H1 (cell line): ENCODE results near the gene ZNRF3. TPM values are rescaled to one million over a fixed set of nuclear protein-coding genes. Genes with fewer than 3 reads are reported as not detected.
"Not testable (repeated sequence)": the region's sequence is repeated elsewhere in the genome, so short reads cannot be mapped to it uniquely, and the experiment has no call there.

Experiments used
- CTCF ChIA-PET: fragments of 300-600 bp; sonication (Branson Sonifier 250); formaldehyde crosslinking; loops from one replicate; lab custom pipeline; 2021; ENCODE audit not compliant: partially characterized antibody; lab: Charles Lee
- POLR2A ChIA-PET: fragments of 300-600 bp; sonication (Branson Sonifier 250); formaldehyde crosslinking; loops from one replicate; lab custom pipeline; 2021; ENCODE audit warnings: inconsistent platforms; ENCODE audit not compliant: partially characterized antibody; lab: Charles Lee
- DNase-seq, 2 experiments: peaks; one replicate each; pipeline versions ENCODE4 v3.0.0 to v3.0.0-alpha.2; 2010 to 2022; ENCODE audit warnings: low spot score in 2 of 2, low read depth in 1 of 2, mixed read lengths in 1 of 2
- FAIRE-seq: peaks from 2 replicates; lab custom pipeline; 2011; peaks lifted over from hg19 to GRCh38; lab: Jason Lieb, UNC
- H2AFZ ChIP-seq: 2 replicates; pipeline ENCODE4 v1.8.1; 2012; ENCODE audit warnings: low read length, inconsistent platforms
- H2AK5ac ChIP-seq: 2 replicates; pipeline ENCODE4 v1.6.1; 2013; ENCODE audit warnings: low read depth, low read length
- H2BK120ac ChIP-seq: replicated peaks from 2 replicates; pipeline ENCODE3; 2013; ENCODE audit warnings: low read depth, low read length, inconsistent platforms
- H2BK12ac ChIP-seq: 2 replicates; pipeline ENCODE4 v1.6.1; 2013; ENCODE audit warnings: low read depth, low read length
- H2BK15ac ChIP-seq: 2 replicates; pipeline ENCODE4 v1.6.1; 2013; ENCODE audit warnings: low read length
- H2BK20ac ChIP-seq: 2 replicates; pipeline ENCODE4 v1.6.1; 2013; ENCODE audit warnings: low read length
- H2BK5ac ChIP-seq: 2 replicates; pipeline ENCODE4 v1.6.1; 2013; ENCODE audit warnings: low read depth, low read length
- H3K14ac ChIP-seq: 2 replicates; pipeline ENCODE4 v1.6.1; 2013; ENCODE audit warnings: inconsistent platforms; ENCODE audit not compliant: insufficient read length
- H3K18ac ChIP-seq: 2 replicates; pipeline ENCODE4 v1.6.1; 2013; ENCODE audit warnings: low read length; ENCODE audit errors: extremely low read depth
- H3K23ac ChIP-seq: 2 replicates; pipeline ENCODE4 v1.6.1; 2013; ENCODE audit warnings: inconsistent platforms; ENCODE audit not compliant: insufficient read length
- H3K23me2 ChIP-seq: 2 replicates; pipeline ENCODE4 v1.6.1; 2013; ENCODE audit warnings: low read depth, low read length
- H3K27ac ChIP-seq: 2 replicates; pipeline ENCODE4 v1.6.1; 2011; ENCODE audit warnings: low read depth, low read length, inconsistent platforms
- H3K27me3 ChIP-seq, 4 experiments: replicated peaks in 1 of 4; 1 replicate in 1 of 4; 2 replicates in 3 of 4; pipeline versions ENCODE4 v1.6.1 to v1.8.1; 2011 to 2013; ENCODE audit warnings: low read length in 3 of 4, mild to moderate bottlenecking in 3 of 4, inconsistent platforms in 2 of 4, mixed read lengths in 2 of 4, moderate library complexity in 1 of 4; ENCODE audit not compliant: control insufficient read depth in 3 of 4, insufficient read depth in 3 of 4; ENCODE audit errors: extremely low read depth in 1 of 4
- H3K36me3 ChIP-seq, 4 experiments: 2 replicates each; pipeline versions ENCODE4 v1.6.1 to v1.8.1; 2011 to 2013; ENCODE audit warnings: mild to moderate bottlenecking in 4 of 4, low read length in 3 of 4, moderate library complexity in 2 of 4, control low read depth in 1 of 4, inconsistent platforms in 1 of 4; ENCODE audit not compliant: insufficient read depth in 4 of 4, control insufficient read depth in 2 of 4
- H3K4ac ChIP-seq: replicated peaks from 2 replicates; pipeline ENCODE3; 2013; ENCODE audit warnings: low read length, low read depth, mixed read lengths, inconsistent platforms; ENCODE audit not compliant: insufficient read length
- H3K4me1 ChIP-seq, 4 experiments: replicated peaks in 1 of 4; 1 replicate in 1 of 4; 2 replicates in 3 of 4; pipeline versions ENCODE4 v1.6.1 to v1.8.1; 2011 to 2013; ENCODE audit warnings: low read length in 3 of 4, inconsistent platforms in 2 of 4, mixed read lengths in 1 of 4; ENCODE audit not compliant: insufficient read depth in 4 of 4, control insufficient read depth in 3 of 4
- H3K4me2 ChIP-seq, 2 experiments: 2 replicates each; pipeline versions ENCODE4 v1.6.1 to v1.8.1; 2011 to 2013; ENCODE audit warnings: low read depth in 2 of 2, low read length in 2 of 2, control low read depth in 1 of 2, inconsistent platforms in 1 of 2, mild to moderate bottlenecking in 1 of 2; ENCODE audit not compliant: insufficient read depth in 1 of 2
- H3K4me3 ChIP-seq, 4 experiments: fragments of 200-600, 300-600 bp in 1 of 4; sonication (generic), shearing (Covaris generic), sonication (Bioruptor Twin) in 1 of 4; 2 replicates each; pipeline versions ENCODE4 v1.5.1 to v1.8.1; 2011 to 2016; ENCODE audit warnings: low read length in 4 of 4, low read depth in 3 of 4, control low read depth in 2 of 4, inconsistent platforms in 2 of 4, mild to moderate bottlenecking in 2 of 4, mixed read lengths in 1 of 4, moderate library complexity in 1 of 4; ENCODE audit not compliant: insufficient read depth in 2 of 4; ENCODE audit errors: extremely low read depth in 1 of 4
- H3K56ac ChIP-seq: replicated peaks from 2 replicates; pipeline ENCODE3; 2013; ENCODE audit warnings: low read depth, mild to moderate bottlenecking, mixed read lengths, low read length, inconsistent platforms; ENCODE audit not compliant: insufficient read length
- H3K79me1 ChIP-seq: 2 replicates; pipeline ENCODE4 v1.6.1; 2013; ENCODE audit warnings: low read depth, low read length, control low read depth
- H3K79me2 ChIP-seq, 2 experiments: 2 replicates each; pipeline versions ENCODE4 v1.6.1 to v1.8.1; 2012 to 2013; ENCODE audit warnings: low read length in 2 of 2, mild to moderate bottlenecking in 2 of 2, inconsistent platforms in 1 of 2; ENCODE audit not compliant: insufficient read depth in 2 of 2, control insufficient read depth in 1 of 2
- H3K9ac ChIP-seq, 4 experiments: replicated peaks in 1 of 4; 1 replicate in 1 of 4; 2 replicates in 3 of 4; pipeline versions ENCODE4 v1.6.1 to v1.8.1; 2011 to 2013; ENCODE audit warnings: low read depth in 3 of 4, low read length in 3 of 4, control low read depth in 2 of 4, mild to moderate bottlenecking in 2 of 4, moderate library complexity in 2 of 4, inconsistent platforms in 1 of 4; ENCODE audit errors: extremely low read depth in 1 of 4
- H3K9me3 ChIP-seq, 2 experiments: 2 replicates each; pipeline versions ENCODE4 v1.6.1 to v1.8.1; 2012 to 2013; ENCODE audit warnings: mild to moderate bottlenecking in 2 of 2, moderate library complexity in 2 of 2, control low read depth in 1 of 2, inconsistent platforms in 1 of 2, low read depth in 1 of 2, low read length in 1 of 2, mixed read lengths in 1 of 2; ENCODE audit not compliant: insufficient read depth in 2 of 2
- H4K20me1 ChIP-seq, 2 experiments: replicated peaks in 1 of 2; 2 replicates each; pipeline versions ENCODE3 to v1.8.1; 2011 to 2013; ENCODE audit warnings: inconsistent platforms in 2 of 2, low read length in 2 of 2, mild to moderate bottlenecking in 1 of 2; ENCODE audit not compliant: insufficient read depth in 2 of 2, control insufficient read depth in 1 of 2
- H4K5ac ChIP-seq: 2 replicates; pipeline ENCODE4 v1.6.1; 2013; ENCODE audit warnings: low read length, low read depth, mixed read lengths, inconsistent platforms; ENCODE audit not compliant: insufficient read length
- H4K8ac ChIP-seq: 2 replicates; pipeline ENCODE4 v1.8.0; 2013; ENCODE audit warnings: mild to moderate bottlenecking, moderate library complexity, low read length, inconsistent platforms; ENCODE audit not compliant: insufficient read depth; ENCODE audit errors: extremely low read depth
- H4K91ac ChIP-seq: replicated peaks from 2 replicates; pipeline ENCODE3; 2013; ENCODE audit warnings: low read length, mixed read lengths, inconsistent platforms; ENCODE audit not compliant: insufficient read length
- JUND ChIP-seq: IDR thresholded peaks from 2 replicates; pipeline ENCODE4 v1.6.1; 2011; ENCODE audit warnings: mild to moderate bottlenecking, improper control_type of control experiment, low read length
- TAF1 ChIP-seq: IDR thresholded peaks from 2 replicates; pipeline ENCODE4 v1.6.1; 2011; ENCODE audit warnings: mild to moderate bottlenecking, low read depth, low read length
- TCF12 ChIP-seq: IDR thresholded peaks from 2 replicates; pipeline ENCODE4 v1.6.1; 2011; ENCODE audit warnings: low read depth, mild to moderate bottlenecking, low read length
- USF2 ChIP-seq: IDR thresholded peaks from 2 replicates; pipeline ENCODE4 v1.6.1; 2011; ENCODE audit warnings: low read length, improper control_type of control experiment
- WGBS, 2 experiments: shearing (Covaris generic) in 1 of 2; methylation state at CpG; one replicate each; pipeline versions ENCODE4 v1.1.6 to v1.1.7; 2013 to 2015; ENCODE audit warnings: low lambda C conversion rate in 2 of 2, mixed read lengths in 2 of 2, inconsistent platforms in 1 of 2, low coverage in 1 of 2, missing lambda C conversion rate in 1 of 2; ENCODE audit not compliant: insufficient replicate concordance in 2 of 2, insufficient coverage in 1 of 2, insufficient read length in 1 of 2; ENCODE audit errors: extremely low coverage in 1 of 2, missing lambda C conversion rate in 1 of 2; 5-methylcytosine and 5-hydroxymethylcytosine counted together
- polyA plus RNA-seq, 7 experiments: library from polyadenylated mRNA; depleted of rRNA in 3 of 7; stranded (reverse) in 5 of 7; unstranded in 2 of 7; fragments of >200 nt in 5 of 7; fragments of 200-250 nt in 2 of 7; gene quantifications; 1 replicate in 5 of 7; 2 replicates in 1 of 7; 4 replicates in 1 of 7; pipeline versions ENCODE4 v1.2.1 to v1.2.3, GENCODE V29; 2011 to 2013; ENCODE audit warnings: missing spikeins in 2 of 7, mixed read lengths in 2 of 7
- total RNA-seq: library from RNA; stranded (reverse); fragmentation: NEBNext Ultra II Directional; extraction: Animal tissue kit (Norgen Biotek cat#: 25700); gene quantifications from 2 replicates; pipeline ENCODE4 v1.2.1, GENCODE V29; 2021

The ZNRF3 gene
- total and polyA plus RNA-seq, 2 of the 8 experiments (the other 6 are each of a cell fraction or from before 2014, with no cell fraction given): 14.1 to 21.7 TPM

DNA sequence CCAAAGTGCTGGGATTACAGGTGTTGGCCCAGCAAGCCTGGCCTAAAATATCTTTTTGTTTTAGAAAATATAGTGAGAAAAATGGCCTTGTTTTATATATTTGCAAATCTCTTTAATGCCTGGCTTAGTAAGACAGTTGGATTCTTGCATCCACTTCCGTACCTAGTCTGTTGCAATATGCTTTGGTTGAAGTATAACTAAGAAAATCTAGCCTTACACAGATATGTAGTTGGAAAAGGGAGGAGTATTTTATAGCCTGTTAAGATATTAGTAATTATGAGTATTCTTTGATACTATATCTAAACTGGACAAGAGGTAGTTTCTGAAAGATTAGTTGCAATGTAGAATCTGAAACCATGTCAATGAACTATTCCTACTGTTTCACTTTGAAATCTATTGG lies 65.1 kb downstream of the ZNRF3 start (continued):
- TF ChIP-seq TAF1 (no peak), TCF12 (no peak), USF2 (no peak), JUND (no peak)

- 96% methylated on average over 10 of the region's 10 CpGs; no CpG with 5 or more reads in 1 of the 2 experiments for WGBS, 2 experiments
These were observed 65.6 kb downstream of the ZNRF3 start for GRCh38 chr22:28948860-28949551.

More at GRCh38 chr22:28948860-28949551, 65.6 kb downstream of the ZNRF3 start:
- H3K79me1 ChIP-seq, H3K27ac ChIP-seq, H4K91ac ChIP-seq, H3K27me3 ChIP-seq, H3K36me3 ChIP-seq, H4K8ac ChIP-seq, H3K23me2 ChIP-seq, H3K4ac ChIP-seq, H3K56ac ChIP-seq, H3K4me3 ChIP-seq, FAIRE-seq, H2BK20ac ChIP-seq, H2AFZ ChIP-seq, H3K14ac ChIP-seq, DNase-seq, H3K4me2 ChIP-seq, H2BK12ac ChIP-seq, H2BK120ac ChIP-seq, H2AK5ac ChIP-seq, H3K9ac ChIP-seq, H3K23ac ChIP-seq, H2BK15ac ChIP-seq, H2BK5ac ChIP-seq, H3K18ac ChIP-seq, H4K5ac ChIP-seq: not testable (repeated sequence)
- POLR2A ChIA-PET: interaction anchor here (0.6 kb wide), 2 partner anchors 49 to 245 kb away, joined by 3 read pairs; no protein-coding TSS in a partner anchor
- CTCF ChIA-PET: interaction anchor here (0.6 to 0.9 kb wide), 2 partner anchors 22 to 99 kb away, joined by 3 to 4 read pairs; no protein-coding TSS in a partner anchor
- H3K79me2 ChIP-seq: peaks cover 7 to 88% of the 10 kb centered on the region in 2 experiments
- peaks cover 4 to 10% of the 10 kb centered on the region in 2 experiments; a peak in 3 of 4 replicates for H3K9me3 ChIP-seq
- H3K4me1 ChIP-seq: peaks cover 2 to 16% (median 9%) of the 10 kb centered on the region in 4 experiments; a peak in 6 of 7 replicates
- peaks cover 2 to 11% of the 10 kb centered on the region in 2 experiments for H4K20me1 ChIP-seq
